T-helper 2 cell treated with Interferon-gamma antibody and Interleukin-4, amounts not matched to agents 5 μg/mL and 100 μg/mL, for 36 hours (primary cell): ENCODE measurements around the gene MKKS.
"Not testable (repeated sequence)": the region's sequence is repeated elsewhere in the genome, so short reads cannot be mapped to it uniquely, and the experiment has no call there.

ENCODE experiments used
- DNase-seq: peaks from one replicate; pipeline ENCODE4 v3.0.0; 2021; ENCODE audit warnings: low spot score
- H3K27ac Mint-ChIP-seq: one replicate; pipeline ENCODE4 v1.8.0; 2021; ENCODE audit warnings: mild to moderate bottlenecking, mixed read lengths
- H3K27me3 Mint-ChIP-seq: one replicate; pipeline ENCODE4 v1.8.0; 2021; ENCODE audit warnings: low read depth, mixed read lengths
- H3K36me3 Mint-ChIP-seq: one replicate; pipeline ENCODE4 v1.8.0; 2021; ENCODE audit warnings: low read depth, mixed read lengths
- H3K4me1 Mint-ChIP-seq: one replicate; pipeline ENCODE4 v1.8.0; 2021; ENCODE audit warnings: low read depth, mixed read lengths
- H3K4me3 Mint-ChIP-seq: one replicate; pipeline ENCODE4 v1.8.0; 2022; ENCODE audit warnings: mild to moderate bottlenecking, moderate library complexity, mixed read lengths
- H3K9me3 Mint-ChIP-seq: one replicate; pipeline ENCODE4 v1.8.0; 2021; ENCODE audit warnings: mixed read lengths

Gene MKKS

DNA sequence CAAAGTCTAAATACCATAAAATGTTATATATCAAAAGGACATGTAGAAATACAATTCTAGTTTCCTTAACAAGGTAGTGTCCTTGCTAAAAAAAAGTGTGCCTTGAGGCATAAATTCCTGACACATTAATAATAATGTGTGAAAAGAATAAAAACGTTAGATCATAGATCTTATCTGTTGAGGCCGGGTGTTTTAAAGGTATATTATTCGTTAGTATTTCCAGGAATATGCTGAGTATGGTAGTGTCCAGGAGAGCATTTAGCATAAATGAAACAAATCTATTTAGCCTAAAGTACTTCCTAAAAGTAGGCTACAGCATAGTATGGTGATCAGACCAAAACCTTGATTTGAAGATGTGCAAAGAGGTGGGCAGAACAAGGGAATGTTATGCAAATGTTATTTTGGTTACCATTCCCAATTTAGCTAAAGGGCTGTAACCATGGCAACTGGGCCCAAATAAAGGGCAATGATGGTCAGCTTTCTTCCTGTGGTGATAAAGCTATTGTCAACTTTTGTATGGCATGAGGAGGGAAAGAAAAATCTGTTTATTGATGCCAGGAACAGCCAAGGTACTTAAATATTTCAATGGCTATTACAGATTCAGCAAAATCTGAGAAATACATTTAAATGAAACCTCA is 18.9 kb downstream of the MKKS start:
- Mint-ChIP-seq H3K27me3 (no peaks in the 10 kb centered on the region), H3K36me3 (peaks cover 15% of the 10 kb centered on the region), H3K4me1 (peaks cover 7% of the 10 kb centered on the region), H3K9me3 (no peaks in the 10 kb centered on the region), H3K27ac (no peak overlapping the region), H3K4me3 (no peak overlapping the region)
- no peak for DNase-seq

DNA sequence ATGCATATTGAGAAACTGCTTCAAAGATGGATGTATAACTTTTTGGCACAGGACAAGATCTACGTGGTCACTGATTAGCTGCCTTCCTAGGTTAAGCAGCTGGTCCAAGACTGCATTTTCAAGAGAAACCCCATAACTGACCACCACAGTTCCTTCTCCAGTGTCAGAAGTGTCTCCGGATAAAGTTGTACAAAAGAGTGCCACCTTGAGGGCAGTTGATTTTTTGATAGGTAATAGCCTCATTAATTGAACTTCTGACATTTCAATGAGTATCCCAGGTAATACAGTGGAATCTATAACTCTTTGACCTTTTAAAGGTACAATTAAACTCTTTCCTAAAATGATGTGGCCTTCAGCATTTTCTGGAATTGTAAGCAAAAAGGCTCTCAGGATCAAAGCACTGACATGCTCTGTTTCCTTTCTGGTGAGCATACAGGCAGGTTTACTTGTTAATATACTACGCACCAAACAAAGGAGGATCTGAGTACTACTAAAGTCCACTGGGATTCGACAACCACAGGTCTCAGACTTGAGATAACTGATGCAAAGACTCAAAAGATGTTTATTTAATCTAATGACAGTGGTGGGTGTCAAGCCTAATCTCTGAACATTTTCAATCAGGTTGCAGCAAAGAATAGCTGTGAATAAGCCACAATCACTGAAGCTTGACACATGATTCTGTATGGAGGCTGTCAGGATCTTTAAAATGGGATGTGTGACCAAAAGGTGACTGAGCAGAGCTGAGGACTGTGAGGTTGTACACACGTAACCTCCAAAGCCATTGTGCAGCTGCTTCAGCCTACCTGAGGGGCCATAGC is 21.2 kb downstream of the MKKS start:
- no peaks in the 10 kb centered on the region for H3K9me3 Mint-ChIP-seq
- peaks cover 5% of the 10 kb centered on the region for H3K4me1 Mint-ChIP-seq
- H3K27me3 Mint-ChIP-seq: no peaks in the 10 kb centered on the region
- H3K4me3 Mint-ChIP-seq: no peak overlapping the region
- no peak for DNase-seq
- H3K36me3 Mint-ChIP-seq: peaks cover 15% of the 10 kb centered on the region
- no peak overlapping the region for H3K27ac Mint-ChIP-seq

GRCh38 chr20:10411673-10412072 is 22.3 kb downstream of the MKKS start:
- peaks cover 12% of the 10 kb centered on the region for H3K36me3 Mint-ChIP-seq
- no peak overlapping the region for H3K27ac Mint-ChIP-seq
- H3K4me1 Mint-ChIP-seq: peaks cover 3% of the 10 kb centered on the region
- no peaks in the 10 kb centered on the region for H3K27me3 Mint-ChIP-seq
- H3K4me3 Mint-ChIP-seq: no peak overlapping the region
- no peaks in the 10 kb centered on the region for H3K9me3 Mint-ChIP-seq
- DNase-seq: no peak

DNA sequence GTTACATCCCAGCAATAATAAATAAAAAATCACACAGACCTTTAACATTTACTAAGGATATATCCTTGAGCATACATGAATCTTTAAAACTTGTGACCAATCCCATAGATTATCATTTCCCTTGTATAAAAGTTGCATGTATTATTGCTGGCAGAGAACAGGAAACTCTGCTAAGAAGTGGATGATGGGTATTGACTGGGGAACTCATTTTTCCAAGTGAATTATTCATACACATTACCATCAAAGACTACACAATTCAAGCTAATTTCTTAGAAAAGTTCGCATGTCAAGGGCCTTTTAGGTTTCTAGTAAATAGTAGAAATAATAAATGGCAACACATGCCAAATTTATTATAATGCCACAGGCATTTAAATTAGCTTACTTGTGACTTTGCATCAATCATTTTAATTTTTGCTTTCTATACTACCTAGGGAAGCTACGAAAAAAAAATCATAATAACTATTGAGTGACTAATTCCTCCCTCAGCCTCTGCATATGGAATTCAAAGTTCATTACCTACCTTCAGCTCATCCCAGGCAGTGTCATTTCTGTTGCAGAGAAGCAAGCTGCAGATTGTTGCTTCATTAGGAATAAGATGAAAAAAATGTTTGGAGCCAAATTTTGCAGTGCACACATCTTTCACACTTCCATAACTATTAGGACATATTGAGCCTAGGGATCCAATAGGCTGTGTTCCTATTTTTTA is 25.8 kb downstream of the MKKS start:
- Mint-ChIP-seq H3K4me3 (no peak overlapping the region), H3K4me1 (peaks cover 8% of the 10 kb centered on the region), H3K36me3 (peaks cover 4% of the 10 kb centered on the region), H3K27ac (no peak overlapping the region), H3K27me3 (no peaks in the 10 kb centered on the region), H3K9me3 (no peaks in the 10 kb centered on the region)
- no peak for DNase-seq

DNA sequence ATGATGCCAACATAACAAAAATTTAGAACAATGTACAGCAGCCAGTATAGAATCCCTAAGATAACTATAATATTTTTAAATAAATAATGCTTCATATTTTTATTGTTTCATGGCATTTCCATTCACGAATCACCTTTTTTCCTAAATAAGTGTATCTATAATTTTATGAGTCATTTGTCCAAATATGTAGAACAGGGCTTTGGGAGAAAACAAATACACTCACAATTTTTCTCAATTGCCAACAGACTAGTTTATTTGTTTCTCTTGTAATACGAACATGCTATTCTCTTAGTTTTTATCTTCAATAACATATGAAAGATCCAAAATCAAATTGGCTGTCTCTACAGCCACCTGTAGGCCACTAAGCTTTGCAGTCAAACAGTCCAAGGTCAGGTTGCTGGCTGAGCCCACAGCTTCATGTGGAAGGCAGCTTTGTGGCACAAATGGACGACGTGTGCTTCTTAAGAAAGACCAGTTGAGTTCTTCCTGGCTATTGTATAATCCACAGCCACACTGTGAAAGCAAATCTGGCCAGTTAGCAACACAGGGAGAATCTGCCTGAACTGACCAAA is 29.0 kb downstream of the MKKS start:
- Mint-ChIP-seq H3K36me3 (peaks cover 2% of the 10 kb centered on the region), H3K4me3 (no peak overlapping the region), H3K27ac (no peak overlapping the region), H3K4me1 (peaks cover 12% of the 10 kb centered on the region), H3K27me3 (no peaks in the 10 kb centered on the region), H3K9me3 (no peaks in the 10 kb centered on the region)
- no peak for DNase-seq

DNA sequence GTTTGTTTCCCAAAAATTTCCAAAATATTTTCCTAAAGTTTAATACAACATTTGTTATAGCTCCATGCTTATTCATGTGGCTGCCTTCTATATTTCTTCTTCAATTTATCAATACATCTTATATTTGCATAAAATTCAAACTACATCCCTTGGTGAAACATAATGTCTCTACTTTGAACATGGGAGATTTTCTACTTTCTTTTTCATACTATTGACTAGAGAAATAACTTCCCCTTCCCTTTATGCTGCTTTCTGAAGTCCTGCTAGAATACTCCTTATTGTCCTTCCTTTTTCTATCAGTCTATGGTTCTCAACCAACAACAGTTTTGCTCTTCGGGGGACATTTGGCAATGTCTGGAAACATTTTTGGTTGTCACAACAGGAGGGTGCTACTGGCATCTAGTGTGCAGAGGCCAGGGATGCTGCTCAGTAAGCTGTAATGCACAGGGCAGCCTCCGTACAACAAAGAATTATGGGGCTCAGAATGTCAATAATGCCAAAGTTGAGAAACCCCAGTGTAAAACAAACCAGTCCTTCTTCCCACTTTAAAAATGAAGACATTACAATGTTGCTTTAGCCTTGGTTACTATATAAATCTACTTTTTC is 29.9 kb downstream of the MKKS start:
- no peak for DNase-seq
- H3K27ac Mint-ChIP-seq: no peak overlapping the region
- H3K36me3 Mint-ChIP-seq: peaks cover 2% of the 10 kb centered on the region
- H3K27me3 Mint-ChIP-seq: no peaks in the 10 kb centered on the region
- H3K4me1 Mint-ChIP-seq: peaks cover 12% of the 10 kb centered on the region
- no peak overlapping the region for H3K4me3 Mint-ChIP-seq
- no peaks in the 10 kb centered on the region for H3K9me3 Mint-ChIP-seq

DNA sequence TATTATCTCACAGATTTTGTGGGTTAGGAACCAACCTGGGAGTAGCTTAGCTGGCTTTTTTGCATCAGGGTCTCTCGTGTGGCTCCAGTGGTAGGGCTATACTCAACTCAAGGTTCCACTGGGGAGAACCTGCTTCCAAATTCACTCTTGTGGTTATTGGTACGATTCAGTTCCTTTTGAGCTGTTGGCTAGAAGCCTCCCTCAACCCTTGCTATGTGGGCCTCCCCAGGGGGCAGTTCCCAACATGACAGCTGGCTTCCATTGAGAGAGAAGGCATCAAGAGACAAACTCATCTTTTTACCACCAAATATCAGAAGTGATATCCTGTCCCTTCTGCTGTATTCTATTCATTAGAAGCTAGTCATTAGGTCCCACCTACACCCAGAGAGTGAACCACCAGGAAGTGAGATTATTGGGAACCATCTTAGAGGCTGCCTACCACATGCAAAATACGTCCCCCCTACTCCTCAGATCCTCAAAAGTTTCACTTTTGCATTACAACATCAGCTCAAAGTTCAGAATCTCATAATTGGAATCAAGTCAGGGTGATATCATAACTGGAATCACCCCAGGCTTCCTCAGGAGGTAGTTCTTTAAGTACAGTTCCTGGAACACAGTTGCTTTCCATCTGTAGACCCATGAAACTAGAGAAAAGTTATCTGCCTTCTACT is 30.9 kb downstream of the MKKS start:
- no peaks in the 10 kb centered on the region for H3K9me3 Mint-ChIP-seq
- H3K36me3 Mint-ChIP-seq: peaks cover 2% of the 10 kb centered on the region
- H3K27me3 Mint-ChIP-seq: no peaks in the 10 kb centered on the region
- H3K4me1 Mint-ChIP-seq: peaks cover 12% of the 10 kb centered on the region
- H3K4me3 Mint-ChIP-seq: no peak overlapping the region
- no peak for DNase-seq
- H3K27ac Mint-ChIP-seq: no peak overlapping the region

- H3K4me3 Mint-ChIP-seq: no peak overlapping the region
- no peak overlapping the region for H3K27ac Mint-ChIP-seq
- no peaks in the 10 kb centered on the region for H3K27me3 Mint-ChIP-seq
- H3K36me3 Mint-ChIP-seq: no peaks in the 10 kb centered on the region
- no peak for DNase-seq
- peaks cover 8% of the 10 kb centered on the region for H3K4me1 Mint-ChIP-seq
- no peaks in the 10 kb centered on the region for H3K9me3 Mint-ChIP-seq
These were observed 35.1 kb downstream of the MKKS start for GRCh38 chr20:10398834-10399369.

- H3K27me3 Mint-ChIP-seq, H3K36me3 Mint-ChIP-seq, H3K4me1 Mint-ChIP-seq, H3K27ac Mint-ChIP-seq, H3K4me3 Mint-ChIP-seq, H3K9me3 Mint-ChIP-seq, DNase-seq: not testable (repeated sequence)
These were observed 39.3 kb downstream of the MKKS start for GRCh38 chr20:10394752-10395151.

DNA sequence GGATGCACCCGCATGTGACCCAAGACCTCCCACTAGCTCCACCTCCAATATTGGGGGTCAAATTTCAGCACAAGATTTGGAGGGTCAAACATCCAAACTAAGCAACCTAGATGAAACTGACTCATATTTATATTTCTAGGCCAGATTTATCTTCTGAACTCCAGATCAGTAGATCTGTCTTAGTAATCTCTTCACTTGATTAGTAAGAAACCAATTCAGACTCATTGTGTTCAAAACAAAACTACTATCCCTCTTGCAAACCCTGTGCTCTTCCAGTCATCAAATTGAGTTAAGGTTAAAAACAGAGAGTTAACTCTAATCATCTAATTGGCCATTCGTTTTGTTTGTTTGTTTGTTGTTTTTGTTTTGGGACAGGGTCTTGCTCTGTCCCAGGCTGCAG is 43.3 kb downstream of the MKKS start:
- H3K4me3 Mint-ChIP-seq: no peak overlapping the region

DNA sequence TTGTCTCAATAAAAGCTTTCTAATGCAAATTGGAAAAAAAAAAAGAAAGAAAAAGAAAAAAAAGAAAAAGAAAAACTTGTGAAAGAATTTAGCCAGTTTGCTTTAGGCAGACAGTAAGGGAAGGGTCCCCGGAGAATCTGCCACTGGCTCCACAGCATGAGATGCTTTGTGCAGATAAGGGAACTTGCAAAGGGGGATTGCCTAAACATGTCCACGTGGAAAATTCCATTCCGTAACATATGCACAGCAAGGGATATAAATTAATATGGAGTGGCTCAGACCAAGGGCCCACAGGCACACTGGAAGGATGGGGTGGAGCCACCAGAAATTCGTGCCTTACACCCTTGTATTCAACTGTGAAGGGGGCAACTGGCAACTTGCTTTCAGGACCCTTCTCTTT is 45.4 kb downstream of the MKKS start:
- Mint-ChIP-seq H3K4me1 (peaks cover 5% of the 10 kb centered on the region), H3K9me3 (no peaks in the 10 kb centered on the region), H3K4me3 (no peak overlapping the region), H3K27me3 (peaks cover 4% of the 10 kb centered on the region), H3K27ac (no peak overlapping the region), H3K36me3 (no peaks in the 10 kb centered on the region)
- no peak for DNase-seq

More for the DNA sequence above, 43.3 kb downstream of the MKKS start:
- Mint-ChIP-seq H3K27ac (no peak overlapping the region), H3K36me3 (no peaks in the 10 kb centered on the region), H3K9me3 (no peaks in the 10 kb centered on the region), H3K4me1 (peaks cover 4% of the 10 kb centered on the region), H3K27me3 (peaks cover 4% of the 10 kb centered on the region)
- DNase-seq: no peak

GRCh38 chr20:10387686-10388085 is 46.3 kb downstream of the MKKS start:
- peaks cover 7% of the 10 kb centered on the region for H3K27me3 Mint-ChIP-seq
- no peak overlapping the region for H3K27ac Mint-ChIP-seq
- no peak for DNase-seq
- H3K36me3 Mint-ChIP-seq: no peaks in the 10 kb centered on the region
- H3K4me3 Mint-ChIP-seq: no peak overlapping the region
- H3K4me1 Mint-ChIP-seq: peaks cover 5% of the 10 kb centered on the region
- H3K9me3 Mint-ChIP-seq: no peaks in the 10 kb centered on the region

DNA sequence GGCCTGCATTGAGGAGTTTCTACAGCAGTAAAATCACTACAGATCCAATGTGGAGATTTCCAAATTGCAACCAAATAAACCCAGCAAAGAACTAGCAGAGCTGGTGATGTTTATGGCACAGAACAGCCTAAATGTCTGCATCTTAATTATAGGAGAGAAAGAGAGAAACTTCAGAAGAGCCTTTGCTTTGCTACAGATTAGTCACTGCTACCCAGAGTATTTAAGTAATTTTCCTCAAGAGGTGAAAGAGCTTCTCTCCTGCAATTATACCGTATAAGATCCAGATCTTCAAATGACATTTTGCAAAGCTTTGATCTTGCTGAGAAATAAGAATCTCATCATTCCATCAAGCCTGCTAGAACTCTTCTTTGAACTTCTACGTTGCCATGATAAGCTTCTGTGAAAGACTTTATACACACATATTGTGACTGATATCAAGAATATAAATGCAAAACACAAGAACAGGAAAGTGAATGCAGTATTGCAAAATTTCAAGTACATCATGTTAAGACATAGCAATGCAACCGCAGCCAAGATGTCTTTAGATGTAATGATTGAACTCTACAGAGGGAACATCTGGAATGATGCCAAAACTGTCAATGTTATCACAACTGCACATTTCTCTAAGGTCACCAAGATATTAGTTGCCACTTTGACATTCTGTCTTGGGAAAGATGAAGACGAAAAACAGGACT is 48.0 kb downstream of the MKKS start:
- Mint-ChIP-seq H3K4me1 (peaks cover 5% of the 10 kb centered on the region), H3K36me3 (no peaks in the 10 kb centered on the region), H3K4me3 (no peak overlapping the region), H3K9me3 (no peaks in the 10 kb centered on the region), H3K27ac (no peak overlapping the region), H3K27me3 (peaks cover 7% of the 10 kb centered on the region)
- no peak for DNase-seq
